HUES64 (cell line): Measurements from ENCODE around the gene ATG5. TPM values are rescaled to one million over a fixed set of nuclear protein-coding genes. Genes with fewer than 3 reads are reported as not detected.
A peak's percentile ranks its signal among the peaks of the same experiment; 100 is the strongest.

Experiments
- H3K27ac ChIP-seq: 2 replicates; pipeline ENCODE4 v1.7.0; 2013; ENCODE audit warnings: low read depth, low read length, inconsistent platforms
- H3K27me3 ChIP-seq: 2 replicates; pipeline ENCODE4 v1.6.1; 2013; ENCODE audit warnings: mild to moderate bottlenecking, low read length; ENCODE audit not compliant: insufficient read depth
- H3K36me3 ChIP-seq: 2 replicates; pipeline ENCODE4 v1.6.1; 2013; ENCODE audit warnings: mild to moderate bottlenecking, low read length; ENCODE audit not compliant: insufficient read depth
- H3K4me1 ChIP-seq: 2 replicates; pipeline ENCODE4 v1.6.1; 2013; ENCODE audit warnings: mild to moderate bottlenecking, low read length, moderate library complexity; ENCODE audit not compliant: insufficient read depth
- H3K4me3 ChIP-seq: 2 replicates; pipeline ENCODE4 v1.5.1; 2013; ENCODE audit warnings: mild to moderate bottlenecking, low read length, moderate library complexity
- H3K9ac ChIP-seq: 2 replicates; pipeline ENCODE4 v1.6.1; 2013; ENCODE audit warnings: mild to moderate bottlenecking, low read depth, low read length
- H3K9me3 ChIP-seq: 2 replicates; pipeline ENCODE4 v1.6.1; 2013; ENCODE audit warnings: low read depth, low read length; ENCODE audit not compliant: insufficient read depth
- WGBS: fragments of 150-250, 120-280 bp; methylation state at CpG from one replicate; pipeline ENCODE4 v1.1.7; 2013; ENCODE audit warnings: missing lambda C conversion rate; 5-methylcytosine and 5-hydroxymethylcytosine counted together
- polyA plus RNA-seq, 2 experiments: library from polyadenylated mRNA; stranded (reverse); fragments of 50-300 nt; gene quantifications; one replicate each; pipeline ENCODE4 v1.2.3, GENCODE V29; 2013

The ATG5 gene
- 31.6 TPM for polyA plus RNA-seq (2013, experiment 1 of 2)
- 30.4 TPM for polyA plus RNA-seq (2013, experiment 2 of 2)

DNA sequence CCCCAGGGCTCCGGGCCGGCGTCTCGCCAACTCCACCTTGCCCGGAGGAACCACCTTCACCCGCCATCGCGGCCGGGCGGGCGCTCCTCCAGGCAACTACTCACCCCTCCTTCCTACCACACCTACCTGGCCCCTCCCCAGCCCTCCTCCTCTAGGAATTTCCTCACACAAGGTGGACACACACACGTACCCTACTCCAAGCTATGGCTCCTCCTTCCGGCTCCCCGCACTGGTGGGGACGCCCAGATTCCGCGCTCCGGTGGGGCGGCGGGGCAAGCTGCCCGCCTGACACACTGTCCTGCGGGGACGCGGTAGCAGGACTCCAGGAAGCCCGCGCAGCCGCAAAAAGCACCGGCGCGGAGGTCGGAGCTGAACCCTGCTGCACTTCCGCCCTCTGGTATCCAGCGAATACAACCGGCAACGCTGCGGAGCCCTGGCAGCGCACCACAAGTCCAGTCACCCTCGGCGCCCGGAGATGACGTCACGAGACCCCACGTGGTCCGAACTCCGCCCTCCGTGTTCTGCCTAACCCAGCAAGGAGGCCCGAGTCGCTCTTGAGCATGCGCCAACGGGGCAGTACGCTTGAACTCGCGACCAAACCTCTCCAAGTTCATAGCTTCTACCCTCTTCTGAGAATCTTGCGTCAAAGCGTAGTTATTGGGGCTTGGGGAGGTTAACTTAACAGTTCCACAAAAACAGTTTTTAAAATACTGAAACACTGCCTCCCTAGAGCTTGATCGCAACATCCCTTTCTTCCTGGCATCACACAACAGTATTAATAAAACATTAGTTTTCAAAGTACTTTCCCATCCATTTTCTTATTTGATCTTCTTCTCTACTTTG lies at the start of gene ATG5:
Gene ATG5 (minus strand): TSS at position 425 of the 843 bp plus-strand sequence. CDS start 9,552 bp downstream, outside the sequence.
- Histone ChIP-seq H3K9ac (peak within 1 kb of the TSS; percentile 90), H3K4me3 (peak within 1 kb of the TSS; percentile 76), H3K27me3 (no peaks in the 10 kb centered on the region; the same call in 1 of the 2 replicates), H3K36me3 (no peaks in the 10 kb centered on the region), H3K27ac (peak within 1 kb of the TSS; percentile 97), H3K9me3 (no peaks in the 10 kb centered on the region), H3K4me1 (peaks cover 8% of the 10 kb centered on the region; the same call in 1 of the 2 replicates)
- WGBS: 2% methylated on average over 56 of the region's 56 CpGs

DNA sequence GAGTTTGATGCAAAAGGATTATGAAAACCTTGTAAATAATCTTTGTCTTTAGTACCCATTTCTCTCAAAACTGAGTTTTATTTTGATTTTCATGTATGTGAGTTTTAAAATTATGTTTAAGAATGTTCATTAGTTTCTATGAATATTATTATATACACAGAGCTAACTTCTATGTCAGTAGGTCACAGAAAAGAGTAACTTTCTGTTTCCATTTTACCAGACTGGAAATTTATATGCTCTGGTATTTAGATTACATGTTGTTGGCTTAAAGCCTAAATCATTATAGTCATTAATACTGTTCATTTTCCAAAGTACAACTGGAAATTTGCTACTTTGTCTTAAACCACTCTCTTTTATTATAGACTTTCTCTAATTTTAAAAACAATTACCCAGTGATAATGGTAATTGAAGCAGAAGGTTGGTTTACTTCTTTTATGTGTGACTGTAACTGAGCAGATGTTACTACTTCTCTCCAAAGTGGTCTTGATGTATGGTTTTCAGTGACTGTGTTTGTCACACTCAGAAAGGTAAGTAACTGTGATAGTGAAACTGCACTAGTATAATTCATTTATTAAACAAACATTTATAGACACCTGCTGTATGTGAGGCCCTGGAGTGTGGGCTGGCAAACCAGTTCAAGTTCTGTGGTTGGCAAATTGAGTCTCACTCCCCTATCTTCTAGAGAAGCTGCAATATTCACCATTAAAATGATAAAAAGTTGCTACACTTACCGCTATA lies 48.1 kb upstream of the ATG5 start:
- Histone ChIP-seq H3K27ac (no peak overlapping the region), H3K9ac (no peak overlapping the region), H3K36me3 (no peaks in the 10 kb centered on the region), H3K27me3 (no peaks in the 10 kb centered on the region), H3K9me3 (no peaks in the 10 kb centered on the region), H3K4me3 (no peak overlapping the region), H3K4me1 (peaks cover 10% of the 10 kb centered on the region; the same call in 1 of the 2 replicates)
- no CpG with 5 or more reads among the region's 1 CpG for WGBS

DNA sequence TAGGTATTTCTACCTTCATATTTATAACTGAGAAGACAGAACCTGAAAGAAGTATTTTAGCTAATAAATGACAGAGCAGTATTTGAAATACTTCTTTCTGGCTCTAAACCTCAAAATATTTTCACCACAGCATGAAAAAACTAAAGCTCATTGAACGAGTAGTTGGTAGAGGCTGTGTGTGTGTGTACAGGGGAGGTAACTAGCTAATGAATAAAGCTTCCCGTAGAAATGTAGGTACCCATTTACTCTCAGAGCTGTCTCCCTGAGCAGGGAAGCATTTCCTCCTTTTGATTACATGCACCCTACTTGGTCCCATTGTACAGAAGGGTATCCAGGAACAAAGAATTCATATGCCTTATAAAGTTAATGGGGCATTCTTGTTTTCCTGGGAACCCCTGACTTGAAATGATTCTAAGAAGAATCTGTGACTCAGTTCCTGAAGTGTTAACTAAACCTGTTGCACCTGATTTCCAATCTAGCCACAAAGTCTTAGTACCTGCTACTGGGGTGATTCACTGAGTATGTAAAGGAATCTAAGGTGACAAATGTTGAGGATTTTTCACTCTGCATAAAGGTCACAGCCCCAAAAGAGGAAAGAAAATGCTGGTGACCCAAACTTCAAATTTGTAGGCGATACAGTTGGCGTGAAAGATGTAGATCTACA lies 47.4 kb upstream of the ATG5 start:
- WGBS: 91% methylated on average over 4 of the region's 4 CpGs
- Histone ChIP-seq H3K9me3 (no peaks in the 10 kb centered on the region), H3K27me3 (no peaks in the 10 kb centered on the region), H3K4me3 (no peak overlapping the region), H3K4me1 (peaks cover 10% of the 10 kb centered on the region; the same call in 1 of the 2 replicates), H3K27ac (no peak overlapping the region), H3K36me3 (no peaks in the 10 kb centered on the region), H3K9ac (no peak overlapping the region)

DNA sequence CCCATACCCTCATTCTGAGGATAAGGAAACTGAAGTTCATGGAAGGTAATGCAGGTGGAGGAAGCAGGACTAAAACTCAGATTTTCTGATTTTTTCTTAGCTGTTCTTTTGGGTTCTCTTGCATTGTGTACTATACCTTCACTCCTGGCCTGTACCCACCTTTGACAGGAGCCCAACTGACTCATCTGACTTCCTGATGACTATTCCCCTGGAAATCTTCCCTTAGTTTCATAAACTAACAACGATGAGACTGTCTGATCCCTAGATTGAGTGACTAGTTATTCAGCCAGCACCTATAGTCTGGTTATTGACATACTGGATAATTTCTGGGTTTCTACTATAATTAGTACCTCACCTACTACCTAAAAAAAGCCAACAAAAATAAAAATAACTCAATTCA lies 45.1 kb upstream of the ATG5 start:
- H3K9ac ChIP-seq: no peak overlapping the region
- WGBS: 92% methylated on average over 1 of the region's 1 CpG
- H3K4me1 ChIP-seq: peaks cover 10% of the 10 kb centered on the region; the same call in 1 of the 2 replicates
- H3K27me3 ChIP-seq: no peaks in the 10 kb centered on the region
- no peaks in the 10 kb centered on the region for H3K9me3 ChIP-seq
- H3K4me3 ChIP-seq: no peak overlapping the region
- H3K27ac ChIP-seq: no peak overlapping the region
- H3K36me3 ChIP-seq: no peaks in the 10 kb centered on the region

DNA sequence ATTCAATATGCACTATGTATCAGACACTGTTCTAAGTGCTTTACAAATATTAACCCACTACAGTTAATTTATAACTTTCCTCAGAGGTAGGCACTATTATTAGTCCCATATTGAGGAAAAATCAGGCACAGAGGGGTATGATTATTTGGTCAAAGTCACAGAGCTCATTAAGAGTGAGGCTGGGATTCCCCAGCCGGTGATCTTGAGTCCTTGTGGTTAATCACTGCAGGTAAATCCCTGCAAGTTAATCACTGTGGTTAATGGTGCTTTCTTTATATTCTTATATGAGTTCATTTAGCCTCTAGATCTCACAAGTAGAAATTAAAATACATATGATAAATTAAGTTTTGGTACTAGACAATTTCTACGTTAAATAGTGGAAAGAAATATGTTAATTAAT lies 44.2 kb upstream of the ATG5 start:
- Histone ChIP-seq H3K4me1 (peaks cover 10% of the 10 kb centered on the region; the same call in 1 of the 2 replicates), H3K9me3 (no peaks in the 10 kb centered on the region), H3K27ac (no peak overlapping the region), H3K4me3 (no peak overlapping the region), H3K9ac (no peak overlapping the region), H3K36me3 (no peaks in the 10 kb centered on the region), H3K27me3 (no peaks in the 10 kb centered on the region)
- WGBS: 92% methylated on average over 1 of the region's 2 CpGs

DNA sequence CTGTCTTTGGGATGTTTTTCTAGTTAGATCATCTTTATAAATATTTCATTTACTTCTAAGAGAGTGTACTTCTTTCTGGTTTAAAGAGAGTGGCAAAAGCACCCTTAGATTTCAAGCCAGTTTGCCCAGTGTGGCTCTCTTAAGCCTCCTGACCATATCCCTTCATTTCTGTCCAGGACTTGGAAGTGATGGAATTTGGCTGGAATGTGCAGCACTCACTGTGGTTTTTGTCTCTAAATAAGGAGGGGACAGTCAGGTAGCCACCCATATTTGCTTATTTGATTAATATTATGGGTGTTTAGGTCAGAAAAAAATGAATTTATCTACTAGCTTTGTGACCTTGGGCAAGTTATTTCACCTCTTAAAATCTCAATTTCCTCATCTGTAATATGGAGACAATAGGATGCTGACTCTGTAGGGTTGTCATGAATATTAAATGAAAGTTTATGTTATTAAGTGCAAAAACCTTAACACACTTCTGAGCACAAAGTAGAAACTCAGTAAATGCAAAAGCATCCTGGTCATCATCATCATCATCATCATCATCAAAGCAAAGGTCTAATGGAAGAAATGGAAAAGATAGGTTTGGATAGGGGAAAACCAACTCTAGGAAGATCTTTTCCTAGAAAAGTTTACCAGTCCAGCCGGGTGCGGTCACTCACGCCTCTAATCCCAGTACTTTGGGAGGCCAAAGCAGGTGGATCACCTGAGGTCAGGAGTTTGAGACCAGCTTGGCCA lies 38.0 kb upstream of the ATG5 start:
- Histone ChIP-seq H3K9me3 (no peaks in the 10 kb centered on the region), H3K4me1 (peaks cover 4% of the 10 kb centered on the region), H3K27me3 (peaks cover 23% of the 10 kb centered on the region), H3K4me3 (no peak overlapping the region), H3K36me3 (no peaks in the 10 kb centered on the region), H3K27ac (no peak overlapping the region), H3K9ac (no peak overlapping the region)
- WGBS: 93% methylated on average over 3 of the region's 3 CpGs

DNA sequence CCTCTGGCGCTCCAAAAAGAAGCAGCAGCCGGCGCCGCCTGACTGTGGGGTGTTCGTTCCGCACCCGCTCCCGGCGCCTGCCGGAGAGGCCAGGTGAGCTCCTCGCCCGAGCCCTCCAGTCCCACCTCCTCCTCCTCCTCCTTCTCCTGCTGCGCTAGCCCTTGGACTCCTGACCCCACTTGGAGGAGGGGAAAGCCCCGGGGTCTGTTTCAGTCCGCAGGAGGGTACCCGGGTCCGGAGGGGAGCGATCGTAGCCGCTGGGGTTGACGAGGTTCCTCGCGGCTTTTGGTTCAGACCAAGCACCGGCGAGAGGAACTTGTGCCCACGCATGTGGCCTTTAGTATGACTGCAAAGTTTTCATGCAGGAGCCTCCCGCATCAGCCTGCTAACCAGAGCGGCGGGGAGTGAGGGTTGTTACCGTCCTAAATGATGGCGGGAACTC lies 35.5 kb upstream of the ATG5 start:
- 3% methylated on average over 31 of the region's 31 CpGs for WGBS
- no peaks in the 10 kb centered on the region for H3K36me3 ChIP-seq
- no peak overlapping the region for H3K27ac ChIP-seq
- peak overlapping the region; percentile 71 for H3K4me3 ChIP-seq
- H3K9me3 ChIP-seq: no peaks in the 10 kb centered on the region
- peaks cover 4% of the 10 kb centered on the region for H3K4me1 ChIP-seq
- H3K9ac ChIP-seq: peak overlapping the region; percentile 56
- H3K27me3 ChIP-seq: peaks cover 23% of the 10 kb centered on the region

DNA sequence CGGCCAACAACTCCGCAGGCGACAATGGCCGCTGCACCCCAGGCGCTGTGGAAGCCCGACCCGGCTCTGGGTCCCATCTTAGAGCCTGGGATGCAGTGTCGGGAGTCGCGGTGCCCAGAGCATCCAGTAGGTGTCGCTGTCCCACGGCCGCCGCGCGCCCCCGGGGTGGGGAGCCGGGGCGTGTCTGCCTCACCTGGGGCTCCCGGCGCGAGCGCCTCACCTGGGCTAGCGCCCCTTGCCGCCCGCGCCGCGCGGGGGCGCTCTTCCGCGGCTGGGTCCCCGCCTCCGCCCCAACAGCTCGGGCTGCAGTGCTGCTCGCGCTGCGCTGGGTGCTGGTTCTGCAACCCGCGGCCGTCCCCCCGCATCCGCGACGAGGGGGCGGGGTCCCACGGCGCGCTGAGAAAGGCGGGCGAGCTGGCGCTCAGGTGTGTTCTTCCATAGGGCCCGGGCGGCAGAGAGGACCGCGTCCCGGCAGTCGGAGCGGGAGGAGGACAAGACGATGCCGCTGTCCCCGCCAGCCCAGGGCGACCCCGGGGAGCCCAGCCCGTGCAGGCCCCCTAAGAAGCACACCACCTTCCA lies 34.9 kb upstream of the ATG5 start, which contains the start of gene CRYBG1:
Gene CRYBG1 (plus strand): TSS at position 308 of the 579 bp plus-strand sequence. CDS start 192 bp downstream, at position 500.
- Histone ChIP-seq H3K9ac (peak within 1 kb of the TSS; percentile 56), H3K36me3 (no peaks in the 10 kb centered on the region), H3K4me1 (peaks cover 4% of the 10 kb centered on the region), H3K9me3 (no peaks in the 10 kb centered on the region), H3K4me3 (peak within 1 kb of the TSS; percentile 71), H3K27me3 (peaks cover 23% of the 10 kb centered on the region), H3K27ac (no peak within 1 kb of the TSS)
- under 1% methylated on average over 66 of the region's 66 CpGs for WGBS

DNA sequence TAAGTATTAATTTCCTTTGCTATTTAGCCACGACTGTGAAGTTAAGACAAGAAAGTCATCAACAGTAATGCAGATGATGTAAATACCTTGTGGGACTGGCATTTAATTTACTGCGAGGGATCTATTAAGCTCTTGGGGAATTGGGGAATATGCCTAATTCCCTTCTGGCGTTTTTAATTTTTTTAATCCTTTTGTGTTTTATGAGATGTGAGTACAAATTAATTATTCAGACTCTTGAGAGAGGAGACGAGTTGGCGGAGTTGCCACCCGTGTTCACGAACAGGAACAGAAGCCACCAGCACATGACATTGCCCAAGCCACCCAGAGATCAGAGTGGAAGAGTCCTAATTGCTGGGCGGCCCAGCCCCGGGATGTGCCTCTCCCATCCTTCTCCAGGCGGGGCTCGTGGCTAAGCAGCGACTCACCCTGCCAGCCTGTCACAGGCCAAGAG lies 34.4 kb upstream of the ATG5 start:
- H3K4me1 ChIP-seq: peaks cover 4% of the 10 kb centered on the region
- 27% methylated on average over 12 of the region's 12 CpGs for WGBS
- no peaks in the 10 kb centered on the region for H3K36me3 ChIP-seq
- no peak overlapping the region for H3K27ac ChIP-seq
- H3K9me3 ChIP-seq: no peaks in the 10 kb centered on the region
- peak overlapping the region; percentile 71 for H3K4me3 ChIP-seq
- H3K27me3 ChIP-seq: peaks cover 23% of the 10 kb centered on the region
- no peak overlapping the region for H3K9ac ChIP-seq

DNA sequence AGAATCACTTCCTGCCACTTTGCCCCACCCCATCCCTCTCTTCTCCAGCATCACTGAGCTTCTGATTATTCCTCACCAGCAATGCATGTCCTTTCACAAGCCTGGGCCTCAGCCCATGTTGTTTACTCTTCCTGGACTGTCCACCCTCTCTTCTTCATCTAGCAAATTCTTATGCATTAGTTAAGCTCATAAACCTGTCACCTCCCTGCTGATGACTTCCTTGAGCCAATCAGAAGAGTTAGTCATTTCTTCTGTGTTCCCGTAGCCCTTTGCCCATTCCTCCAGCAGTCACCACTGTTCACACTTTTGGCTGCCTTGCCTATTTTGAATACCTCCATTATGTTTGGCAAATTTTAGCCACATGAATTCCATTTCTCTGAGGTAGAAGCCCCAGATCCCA lies 30.8 kb upstream of the ATG5 start:
- 90% methylated on average over 1 of the region's 1 CpG for WGBS
- Histone ChIP-seq H3K36me3 (no peaks in the 10 kb centered on the region), H3K27me3 (peaks cover 19% of the 10 kb centered on the region), H3K27ac (no peak overlapping the region), H3K9me3 (no peaks in the 10 kb centered on the region), H3K4me1 (peaks cover 4% of the 10 kb centered on the region), H3K9ac (no peak overlapping the region), H3K4me3 (no peak overlapping the region)
